ENCODE measurements around the gene OR5AK2.

DNA sequence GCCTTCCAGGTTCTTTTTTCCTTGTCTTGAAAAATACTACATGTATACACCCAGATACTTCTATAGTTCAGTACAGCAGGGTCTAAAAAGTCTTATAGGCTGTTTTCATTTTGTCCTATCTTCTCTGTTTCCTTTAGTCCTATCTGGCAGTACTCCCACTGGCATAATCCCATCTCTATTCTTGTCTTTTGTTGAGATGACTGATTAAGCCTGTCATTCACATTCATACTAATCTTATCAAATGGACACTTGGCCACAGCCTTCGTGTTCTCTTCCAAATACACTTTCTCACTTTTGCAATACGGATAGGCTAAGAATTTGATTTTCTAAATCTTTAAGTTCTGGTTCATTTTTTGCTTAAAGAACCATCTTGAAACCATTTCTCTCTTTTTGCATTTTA is 42.8 kb downstream of the OR5AK2 start:
- no peak for TF ChIP-seq POLR2A (IDR thresholded peaks at IDR 0.05; ENCODE audit: low read depth, low read length)
- TF ChIP-seq, protein P1, sequence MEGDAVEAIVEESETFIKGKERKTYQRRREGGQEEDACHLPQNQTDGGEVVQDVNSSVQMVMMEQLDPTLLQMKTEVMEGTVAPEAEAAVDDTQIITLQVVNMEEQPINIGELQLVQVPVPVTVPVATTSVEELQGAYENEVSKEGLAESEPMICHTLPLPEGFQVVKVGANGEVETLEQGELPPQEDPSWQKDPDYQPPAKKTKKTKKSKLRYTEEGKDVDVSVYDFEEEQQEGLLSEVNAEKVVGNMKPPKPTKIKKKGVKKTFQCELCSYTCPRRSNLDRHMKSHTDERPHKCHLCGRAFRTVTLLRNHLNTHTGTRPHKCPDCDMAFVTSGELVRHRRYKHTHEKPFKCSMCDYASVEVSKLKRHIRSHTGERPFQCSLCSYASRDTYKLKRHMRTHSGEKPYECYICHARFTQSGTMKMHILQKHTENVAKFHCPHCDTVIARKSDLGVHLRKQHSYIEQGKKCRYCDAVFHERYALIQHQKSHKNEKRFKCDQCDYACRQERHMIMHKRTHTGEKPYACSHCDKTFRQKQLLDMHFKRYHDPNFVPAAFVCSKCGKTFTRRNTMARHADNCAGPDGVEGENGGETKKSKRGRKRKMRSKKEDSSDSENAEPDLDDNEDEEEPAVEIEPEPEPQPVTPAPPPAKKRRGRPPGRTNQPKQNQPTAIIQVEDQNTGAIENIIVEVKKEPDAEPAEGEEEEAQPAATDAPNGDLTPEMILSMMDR (IDR thresholded peaks at IDR 0.05; ENCODE audit: extremely low read depth in 1 of 2, insufficient read depth in 1 of 2, low read depth in 1 of 2, low read length in 2 of 2) = no peak
- TF ChIP-seq MAX (IDR thresholded peaks at IDR 0.05; ENCODE audit: insufficient read depth, insufficient read length) = no peak

Measured in endothelial cell of umbilical vein (primary cell).